GM21786 (cell line): ENCODE data around the gene PGM2.

Experiments used
- ATAC-seq: cut with Tn5 transposase; IDR thresholded peaks from one replicate; pipeline ENCODE4 v1.9.1; 2021; ENCODE audit not compliant: unreplicated experiment

The PGM2 gene

GRCh38 chr4:37860266-37860665 is 33.8 kb downstream of the PGM2 start:
- no peak for ATAC-seq

DNA sequence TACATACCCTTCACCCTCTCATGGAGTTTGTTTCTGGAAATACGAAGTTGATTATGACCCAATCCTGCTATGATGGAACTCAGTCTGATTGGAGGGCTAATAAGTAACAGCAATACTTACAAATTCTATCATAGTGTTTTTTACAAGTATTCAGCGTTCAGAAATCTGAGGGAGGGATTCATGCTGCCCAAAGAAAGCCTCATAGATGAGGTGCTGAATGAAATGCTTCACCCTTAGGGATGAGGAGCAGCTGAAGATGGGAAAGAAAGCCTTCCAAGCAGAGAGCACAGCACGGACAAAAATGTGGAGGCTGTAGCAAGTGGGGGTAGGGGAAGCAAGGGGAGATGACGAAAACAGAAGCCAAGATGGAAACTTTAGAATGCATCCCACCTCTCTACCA is 36.5 kb downstream of the PGM2 start:
- ATAC-seq, result no peak

DNA sequence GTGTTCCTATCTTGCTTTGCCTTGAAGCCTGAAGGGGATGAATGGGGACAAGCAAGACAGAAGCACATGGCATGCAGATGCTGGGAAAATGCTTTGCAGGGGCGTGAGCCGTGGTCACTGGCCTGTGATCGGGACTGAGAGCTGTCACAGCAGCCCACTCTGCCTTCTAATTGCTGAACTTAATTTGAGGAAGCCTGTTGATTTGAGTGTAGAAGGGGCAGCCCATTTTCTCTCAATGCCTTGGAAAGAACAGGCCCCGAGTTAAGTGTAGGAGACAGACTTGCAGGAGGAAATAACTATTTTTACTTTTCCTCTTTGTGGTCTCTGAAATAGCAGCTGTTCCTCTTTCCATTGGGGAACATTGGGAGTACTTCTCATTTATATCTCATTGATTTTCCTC is 38.3 kb downstream of the PGM2 start:
- ATAC-seq, result no peak

DNA sequence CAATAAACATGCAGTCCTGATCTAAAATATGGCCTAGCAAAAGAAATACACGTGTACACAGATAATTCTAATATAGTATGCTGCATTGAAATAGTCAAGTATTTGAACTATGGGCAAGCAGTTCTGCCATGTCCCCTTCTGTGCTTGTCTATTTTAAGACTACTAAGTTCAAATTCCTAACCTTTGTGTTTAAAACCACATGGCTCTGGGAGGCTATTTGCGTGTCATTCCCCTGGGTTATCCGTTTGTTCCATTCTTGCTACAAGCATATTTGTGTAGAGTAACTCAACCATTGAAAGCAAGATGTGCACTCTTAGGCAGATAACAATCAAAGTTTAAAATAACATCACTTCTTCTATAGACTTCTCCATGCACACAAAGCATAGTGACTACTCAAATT is 39.0 kb downstream of the PGM2 start:
- no peak for ATAC-seq

DNA sequence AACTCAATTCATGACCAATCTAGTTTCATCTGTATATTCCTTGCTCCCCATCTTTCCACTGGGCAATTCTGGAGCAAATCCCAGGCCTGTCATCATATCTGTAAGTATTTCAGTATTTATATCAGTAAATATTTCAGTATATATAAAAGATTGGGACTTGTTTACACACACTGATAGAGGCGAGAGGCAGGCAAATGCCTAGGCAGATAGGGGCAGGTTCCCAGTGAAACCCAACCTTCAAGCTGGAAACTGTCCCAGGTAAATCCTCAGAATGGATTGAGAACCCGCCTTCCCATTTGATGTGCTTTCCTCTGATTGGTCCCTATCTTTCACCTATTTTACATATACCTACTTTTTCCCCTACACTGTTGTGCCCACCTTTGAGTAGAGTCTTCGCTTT is 40.6 kb downstream of the PGM2 start:
- no peak for ATAC-seq

DNA sequence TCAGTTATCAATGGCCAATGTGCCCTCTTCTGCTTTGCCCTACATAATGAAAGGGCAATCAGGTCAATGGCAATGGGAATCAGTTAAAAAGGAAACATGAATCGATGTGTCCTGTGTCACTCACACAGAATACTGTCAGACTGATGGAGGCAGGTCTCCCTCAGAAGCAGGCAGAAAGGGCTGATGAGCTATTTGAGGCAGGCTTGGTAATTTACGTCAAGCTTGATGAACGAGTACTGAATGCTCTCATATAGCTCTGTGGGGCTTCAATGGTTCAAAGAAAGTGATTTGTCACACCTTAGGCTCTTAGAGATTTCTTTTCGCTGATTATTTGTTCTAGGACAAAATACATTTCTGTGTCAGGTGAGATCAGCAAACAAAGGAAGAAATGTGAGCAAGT is 41.8 kb downstream of the PGM2 start:
- ATAC-seq, result no peak

DNA sequence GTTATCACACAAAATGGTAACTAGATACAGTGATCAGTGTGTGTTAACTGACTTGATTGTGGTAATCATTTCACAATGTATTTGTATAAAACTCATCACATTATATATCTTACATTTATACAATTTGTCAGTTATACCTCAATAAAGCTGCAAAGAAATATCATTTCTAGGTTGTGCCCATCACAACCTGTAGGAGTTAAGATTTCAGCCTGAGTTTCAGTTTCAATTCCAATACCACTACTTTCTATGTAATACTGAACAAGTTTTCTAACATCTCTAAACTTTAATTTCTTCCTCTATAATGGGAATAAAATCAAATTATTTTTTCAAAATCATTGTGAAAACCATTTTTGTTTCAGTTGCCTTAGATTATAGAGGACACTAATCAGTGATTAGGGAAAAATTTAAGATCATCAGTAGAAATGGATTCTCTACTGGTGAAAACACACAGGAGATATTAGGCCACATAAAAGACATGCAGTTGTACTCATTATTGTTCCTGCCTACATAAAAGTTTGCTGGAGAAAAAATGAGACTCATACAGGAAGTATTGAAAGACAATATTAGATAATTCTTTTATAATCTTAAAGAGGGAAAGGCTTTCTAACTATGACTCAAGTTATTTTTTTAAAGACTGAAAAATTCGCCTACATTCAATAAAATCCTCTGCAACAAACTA is 46.0 kb downstream of the PGM2 start:
- ATAC-seq, result no peak

DNA sequence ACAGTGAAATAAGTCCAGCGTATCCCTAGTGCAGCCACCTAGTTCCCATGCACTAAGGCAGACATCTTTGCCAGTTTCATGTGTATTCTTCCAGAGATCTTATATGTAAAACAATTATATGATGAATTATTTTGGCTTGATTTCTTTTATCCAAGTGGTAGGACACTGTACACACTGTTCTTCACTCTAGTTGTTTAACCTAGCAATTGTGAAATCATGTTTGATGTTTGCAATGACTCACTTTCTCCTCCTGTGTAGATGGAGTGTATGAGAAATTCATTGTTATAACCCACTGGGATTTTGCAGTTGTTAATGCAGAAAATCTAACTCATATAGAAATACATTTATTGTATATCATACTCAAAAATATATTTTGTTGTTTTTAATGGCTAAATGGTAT is 46.9 kb downstream of the PGM2 start:
- no peak for ATAC-seq

- ATAC-seq, result no peak
These were observed 49.7 kb downstream of the PGM2 start for GRCh38 chr4:37876156-37876555.

- ATAC-seq, result no peak
These were observed 52.9 kb downstream of the PGM2 start for GRCh38 chr4:37879365-37879764.

DNA sequence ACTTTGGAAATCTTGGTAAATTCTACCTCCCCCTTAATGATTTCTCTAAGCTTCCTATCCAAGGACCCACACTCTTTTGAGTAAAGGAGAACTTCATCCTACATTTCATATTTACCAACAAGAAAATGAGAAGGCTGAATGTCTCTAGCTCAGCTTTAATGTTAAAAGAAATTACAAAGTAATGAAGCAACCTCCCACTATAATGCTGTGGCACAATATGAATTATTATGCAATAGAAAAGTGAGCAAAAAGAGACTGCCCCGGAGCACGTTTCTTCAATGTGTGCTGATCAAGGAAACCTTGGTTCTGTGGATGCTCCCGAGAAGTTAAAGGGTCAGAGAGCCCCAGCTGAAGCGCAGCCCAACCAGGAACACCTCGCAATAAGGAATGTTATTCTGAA is 55.3 kb downstream of the PGM2 start:
- ATAC-seq, result no peak

DNA sequence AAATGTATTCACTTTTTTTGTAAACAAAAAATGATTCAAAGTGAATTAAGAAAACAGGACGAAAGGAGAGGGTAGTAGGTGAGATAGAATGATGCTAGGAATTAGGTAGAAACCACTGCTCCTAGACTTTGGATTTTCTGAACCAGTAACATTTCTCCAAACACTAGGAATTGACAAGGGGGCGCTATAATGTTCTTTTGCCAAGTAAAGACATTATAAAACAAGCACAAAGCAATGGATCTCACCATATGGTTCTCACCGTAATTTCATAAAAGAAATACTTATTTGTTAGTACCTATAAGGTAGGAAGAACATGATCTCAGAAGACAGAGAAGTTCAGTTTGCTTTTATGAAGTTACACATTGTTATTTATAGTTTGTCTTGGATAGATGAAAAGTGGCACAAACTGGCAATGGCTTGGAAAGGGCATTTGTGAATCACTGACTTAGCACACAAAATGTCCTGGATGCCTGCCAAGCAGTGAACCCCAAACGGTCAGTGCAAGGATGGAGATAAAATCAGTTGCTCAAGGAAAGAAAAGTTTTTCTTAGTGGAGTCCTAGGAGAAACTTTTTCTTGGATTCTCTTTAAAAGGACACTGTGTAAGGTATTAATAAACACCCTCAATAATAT is 56.3 kb downstream of the PGM2 start:
- no peak for ATAC-seq

- ATAC-seq, result no peak
These were observed 58.5 kb downstream of the PGM2 start for GRCh38 chr4:37884855-37885487.

GRCh38 chr4:37885496-37885895 is 59.0 kb downstream of the PGM2 start:
- no peak for ATAC-seq

DNA sequence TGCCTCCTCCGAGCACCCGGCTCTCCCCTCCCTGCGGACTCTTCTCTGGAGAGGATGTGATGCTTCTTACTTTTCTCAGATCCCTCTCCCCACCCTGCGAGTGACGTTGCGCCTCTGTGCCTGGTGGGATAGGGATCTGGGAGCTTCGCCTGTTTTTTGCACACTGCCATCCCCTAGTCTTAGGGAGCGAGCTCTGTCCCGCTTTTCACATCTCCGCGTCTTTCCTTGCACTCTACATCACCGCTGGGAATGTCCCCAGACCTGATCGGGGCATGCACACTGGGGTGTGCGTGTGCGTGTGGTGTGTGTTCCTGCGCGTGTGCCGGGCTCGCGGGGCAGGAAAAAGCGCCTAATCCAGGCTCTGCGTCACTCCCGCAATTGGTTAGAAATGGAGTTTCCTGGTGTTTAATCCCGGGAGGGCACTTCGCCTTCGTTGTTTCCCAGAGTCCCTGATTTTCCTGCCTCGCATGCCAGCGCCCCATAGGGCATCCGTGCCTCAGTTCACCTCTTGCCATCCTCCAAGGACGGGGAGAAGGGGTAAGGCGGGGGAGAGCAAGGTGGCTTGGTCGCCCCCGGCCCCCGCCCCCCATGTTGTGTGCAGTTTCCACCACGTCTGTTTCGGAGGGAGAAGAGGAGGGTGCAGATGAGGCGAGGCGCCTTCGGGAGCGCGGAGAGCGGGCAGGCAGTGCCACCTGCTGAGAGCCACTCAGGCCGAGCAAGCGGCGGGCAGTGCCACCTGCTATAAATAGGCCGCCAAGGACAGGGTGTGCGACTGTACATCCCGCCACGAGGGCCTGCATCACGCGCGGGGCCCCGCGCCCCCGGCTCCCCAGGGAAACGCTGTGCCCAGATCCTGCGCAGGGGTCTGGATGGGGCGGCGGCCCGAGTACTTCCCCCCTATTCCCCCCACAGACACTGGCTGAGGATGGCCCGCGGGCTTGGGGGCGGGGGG is 63.6 kb downstream of the PGM2 start:
- ATAC-seq, result peak; percentile 19

DNA sequence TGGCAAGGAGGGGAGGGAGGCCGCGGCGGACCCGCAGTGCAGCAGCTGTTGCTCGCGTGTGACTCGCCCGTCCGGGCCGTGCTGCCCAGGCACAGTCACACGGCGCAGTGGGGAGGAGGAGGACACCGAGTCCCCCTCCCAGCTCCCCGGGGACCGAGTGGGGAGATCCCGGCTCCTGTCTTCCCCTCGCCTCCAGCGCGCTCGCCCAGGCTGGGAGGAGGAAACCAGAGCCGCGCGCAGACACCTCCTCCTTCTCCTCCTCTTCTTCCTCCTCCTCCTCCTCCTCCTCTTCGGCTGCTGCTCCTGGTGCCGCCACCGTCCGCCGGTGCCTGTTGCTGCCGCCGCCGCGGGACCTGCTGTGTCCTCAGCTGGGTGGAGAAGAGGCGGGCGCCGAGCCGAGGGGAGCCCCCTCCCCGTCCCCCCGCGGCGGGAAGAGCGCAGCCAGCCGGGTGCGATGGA is 64.3 kb downstream of the PGM2 start, which contains the start of gene TBC1D1:
TSS of gene TBC1D1 (plus strand) at position 284 of the 459 bp plus-strand sequence. CDS start 11,012 bp downstream, outside the sequence.
- ATAC-seq, result peak; percentile 23

DNA sequence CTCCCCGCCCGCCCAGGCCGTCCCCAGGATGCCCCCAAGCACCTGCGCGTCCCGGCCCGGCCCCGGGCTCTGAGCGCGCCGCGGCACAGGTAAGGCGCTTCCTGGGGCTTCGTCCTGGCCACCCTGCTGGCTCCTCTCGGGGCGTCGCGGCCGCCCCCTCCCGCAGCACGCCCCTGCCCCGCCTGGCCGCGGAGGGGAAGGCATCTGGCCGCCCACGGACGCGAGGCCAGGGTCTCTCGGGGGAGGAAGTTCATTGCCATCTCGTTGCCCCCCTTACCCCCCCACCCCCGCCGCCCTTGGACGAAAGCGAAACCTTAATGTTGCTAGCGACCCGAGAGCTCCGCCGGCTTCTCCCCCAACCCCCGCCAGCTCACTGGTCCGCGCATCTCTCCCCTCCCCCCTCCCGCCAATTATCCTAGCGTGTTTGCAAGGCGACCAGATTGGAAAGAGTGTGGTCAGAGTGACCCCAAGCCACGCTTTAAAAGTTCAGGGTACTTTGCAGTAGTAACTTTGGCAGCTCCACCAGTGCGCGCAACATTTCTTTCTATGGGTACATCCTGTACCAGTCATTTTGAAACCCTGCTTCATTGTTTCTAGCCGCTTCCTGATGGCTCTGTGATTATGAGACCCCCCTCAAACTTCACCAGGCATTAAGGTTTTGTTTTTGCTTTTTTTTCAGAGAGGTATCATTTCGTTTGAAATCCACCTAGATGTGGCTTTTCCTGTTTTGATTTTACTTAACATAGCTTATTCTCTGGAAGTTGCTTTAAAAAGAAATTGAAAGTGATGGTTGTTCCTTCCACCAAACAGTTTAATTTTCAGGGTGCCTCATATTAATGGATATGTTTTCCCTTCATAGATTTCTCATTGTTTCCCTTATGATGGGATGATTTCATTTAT is 65.0 kb downstream of the PGM2 start:
- ATAC-seq, result peak; percentile 57

DNA sequence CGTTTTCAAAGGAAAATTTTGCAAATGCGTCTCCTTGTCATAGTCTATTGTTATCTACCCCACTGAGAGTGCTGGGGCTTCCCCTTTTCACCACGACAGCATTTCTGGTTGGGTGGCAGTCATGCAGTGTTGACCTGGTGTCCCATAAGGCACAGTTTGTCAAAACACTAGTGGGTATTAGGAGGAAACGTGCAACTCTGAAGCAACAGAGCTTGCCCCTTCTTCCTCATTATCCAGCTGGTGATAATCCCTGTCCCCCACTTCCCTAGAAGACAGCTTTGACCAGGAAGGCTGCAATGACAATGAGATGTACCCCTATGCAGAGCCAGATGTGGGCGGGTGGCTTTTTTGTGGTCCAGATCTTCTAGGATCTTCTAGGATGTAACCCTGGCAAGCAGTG is 66.2 kb downstream of the PGM2 start:
- ATAC-seq, result peak; percentile 41

- ATAC-seq, result no peak
These were observed 66.7 kb downstream of the PGM2 start for GRCh38 chr4:37893164-37893563.

DNA sequence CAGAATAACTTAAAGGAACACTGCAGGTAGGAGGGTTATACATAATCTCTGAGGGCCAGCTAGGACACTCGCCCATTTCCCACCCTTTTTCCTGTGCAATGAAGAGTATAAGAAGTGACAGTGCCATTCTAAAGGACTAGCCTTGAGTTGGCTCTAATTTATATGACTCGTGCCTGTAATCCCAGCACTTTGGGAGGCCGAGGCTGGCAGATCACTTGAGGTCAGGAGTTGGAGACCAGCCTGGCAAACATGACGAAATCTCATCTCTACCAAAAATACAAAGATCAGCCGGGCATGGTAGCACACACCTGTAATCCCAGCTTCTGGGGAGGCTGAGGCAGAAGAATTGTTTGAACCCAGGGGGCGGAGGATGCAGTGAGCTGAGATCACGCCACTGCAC is 68.8 kb downstream of the PGM2 start:
- no peak for ATAC-seq
